HG02938 (cell line): ENCODE data around the gene CADM3.

Experiments used
- ATAC-seq: cut with Tn5 transposase; IDR thresholded peaks from one replicate; pipeline ENCODE4 v1.9.1; 2021; ENCODE audit warnings: mild to moderate bottlenecking, moderate library complexity; ENCODE audit not compliant: unreplicated experiment

Gene CADM3

DNA sequence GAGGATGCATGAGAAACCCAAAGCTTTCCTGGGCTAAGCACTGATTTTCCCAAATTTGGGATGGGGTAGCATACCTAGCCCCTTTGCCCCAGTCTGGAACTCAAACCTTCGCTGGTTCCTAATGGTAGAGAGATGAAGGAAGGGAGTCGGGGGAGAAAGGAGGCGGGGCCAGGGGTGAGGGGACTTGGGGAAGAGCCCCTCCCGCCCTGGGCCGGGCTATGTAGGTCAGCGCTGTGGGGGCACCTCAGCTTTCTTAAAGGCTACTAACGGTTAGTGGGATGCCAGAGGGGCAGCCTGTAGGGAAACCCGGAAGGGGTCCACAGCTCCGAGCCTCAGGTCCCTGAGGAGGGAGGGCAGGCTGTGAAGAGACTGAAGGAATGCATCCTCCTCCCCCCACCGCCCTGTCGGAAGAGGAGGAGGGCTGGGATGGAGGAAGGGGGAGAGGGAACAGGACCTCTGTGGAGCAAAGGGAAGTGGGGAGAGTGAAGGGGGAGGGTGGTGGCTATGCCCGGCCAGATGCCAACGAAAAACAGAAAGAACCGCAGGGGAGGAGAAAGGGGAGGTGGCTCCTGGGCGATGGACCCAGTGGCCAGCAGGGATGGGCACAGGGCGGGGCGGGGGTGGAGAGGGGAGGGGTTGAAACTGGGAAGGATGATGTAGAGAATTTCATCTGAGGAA, 1.3 kb downstream of the CADM3 start:
- no peak for ATAC-seq

DNA sequence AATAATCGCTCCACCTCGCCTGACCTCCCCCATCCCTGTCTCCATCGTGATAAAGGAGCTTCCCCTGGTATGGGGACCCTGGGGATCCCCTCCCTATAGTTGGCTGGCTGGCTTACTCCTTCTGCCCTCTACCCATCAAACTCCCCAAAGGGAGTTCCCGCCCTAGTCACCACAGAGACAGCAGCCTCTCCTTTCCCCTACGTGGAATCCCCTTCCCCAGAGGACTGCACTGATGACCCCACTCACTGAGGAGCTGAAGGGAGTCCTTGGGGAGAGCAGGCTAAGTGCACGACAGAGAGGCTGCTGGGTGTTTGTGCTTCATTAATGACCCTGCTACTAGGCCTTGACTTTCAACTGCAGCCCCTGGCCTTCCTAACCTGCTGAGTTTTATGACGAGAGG, 1.9 kb downstream of the CADM3 start:
- no peak for ATAC-seq

DNA sequence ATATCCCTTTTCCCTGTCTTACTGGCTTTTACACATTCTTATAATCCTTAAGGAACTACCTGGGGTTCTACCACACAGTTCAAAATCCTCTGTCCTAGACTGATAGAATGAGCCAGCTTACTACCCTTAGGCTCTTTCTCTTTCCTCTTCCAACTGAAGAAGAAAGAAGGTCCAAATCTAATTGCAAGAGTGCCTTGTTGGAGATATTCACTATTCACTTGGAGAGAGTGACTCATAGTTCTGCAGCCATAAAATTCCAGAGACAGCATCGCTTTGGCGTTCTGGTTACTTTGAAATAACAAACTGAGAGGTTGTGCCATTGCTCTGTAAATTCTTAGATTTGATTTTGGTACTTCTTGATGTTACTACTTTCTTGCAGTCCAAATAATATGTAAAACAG, 4.2 kb downstream of the CADM3 start:
- ATAC-seq, result no peak

DNA sequence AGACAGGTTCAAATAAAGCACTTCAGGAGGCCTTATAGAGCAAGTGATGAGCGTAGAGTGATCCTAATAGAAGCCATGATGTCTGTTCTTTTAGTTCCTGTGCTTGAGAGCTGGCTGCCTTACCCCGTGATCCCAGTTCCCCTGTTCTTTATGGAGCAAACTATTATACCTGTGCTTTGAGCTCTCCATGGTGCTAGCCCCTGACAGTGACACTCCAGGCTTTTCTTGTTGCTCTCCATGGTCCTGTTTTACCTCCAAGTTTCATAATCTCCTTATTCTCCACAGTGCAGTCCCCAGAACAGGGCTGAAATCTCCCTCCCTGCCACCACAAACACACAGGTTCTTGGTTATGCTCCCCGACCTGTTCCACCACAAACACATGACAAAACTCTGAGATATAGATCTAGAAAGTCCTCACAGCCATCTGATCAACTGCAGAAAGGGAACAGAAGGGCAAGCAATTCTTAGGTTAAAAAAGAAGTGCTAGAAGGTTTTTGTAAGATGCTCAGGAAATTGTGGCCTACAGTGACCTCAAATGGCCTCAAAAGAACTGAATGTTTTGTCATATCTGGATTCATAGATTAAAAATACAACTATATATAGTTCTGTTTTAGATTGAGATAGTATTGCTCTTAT, 6.0 kb downstream of the CADM3 start:
- no peak for ATAC-seq

DNA sequence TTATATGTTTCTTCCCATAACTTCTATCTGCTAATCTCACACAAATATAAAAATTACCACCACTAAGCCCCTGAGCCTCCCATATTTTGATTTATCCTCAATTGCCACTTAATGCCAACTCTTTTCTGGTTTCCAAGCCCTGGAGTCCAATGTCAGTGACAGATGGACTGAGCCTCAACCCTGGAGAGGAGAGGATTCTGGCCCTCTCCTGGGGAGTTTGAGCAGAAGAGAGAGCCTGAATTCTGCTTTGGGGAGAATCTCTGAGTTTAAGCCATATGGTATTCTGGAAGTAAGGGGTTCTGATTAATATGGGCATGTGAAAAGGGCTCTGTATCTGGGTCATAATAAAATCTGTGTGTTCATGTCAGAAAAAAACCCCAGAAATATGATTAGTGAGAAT, 8.5 kb downstream of the CADM3 start:
- ATAC-seq, result no peak

DNA sequence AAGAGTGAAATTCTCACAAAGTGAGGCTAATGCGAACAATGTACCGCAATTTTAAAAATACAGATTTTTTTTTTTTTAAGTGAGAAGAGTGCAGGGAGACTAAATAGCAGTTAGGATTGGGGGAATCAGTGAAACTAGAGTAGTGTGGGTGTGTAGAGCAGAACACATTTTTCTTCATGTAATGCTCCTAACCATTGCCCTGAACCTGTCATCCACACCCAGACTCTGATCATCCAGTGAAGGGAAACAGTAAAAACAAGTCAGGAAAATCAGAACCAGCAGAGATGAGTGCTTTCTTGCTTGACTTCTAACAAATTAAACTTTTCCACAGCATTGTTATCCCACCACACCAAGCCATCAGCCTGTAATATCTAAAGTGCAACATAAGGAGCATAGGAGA, 9.1 kb downstream of the CADM3 start:
- ATAC-seq, result no peak

DNA sequence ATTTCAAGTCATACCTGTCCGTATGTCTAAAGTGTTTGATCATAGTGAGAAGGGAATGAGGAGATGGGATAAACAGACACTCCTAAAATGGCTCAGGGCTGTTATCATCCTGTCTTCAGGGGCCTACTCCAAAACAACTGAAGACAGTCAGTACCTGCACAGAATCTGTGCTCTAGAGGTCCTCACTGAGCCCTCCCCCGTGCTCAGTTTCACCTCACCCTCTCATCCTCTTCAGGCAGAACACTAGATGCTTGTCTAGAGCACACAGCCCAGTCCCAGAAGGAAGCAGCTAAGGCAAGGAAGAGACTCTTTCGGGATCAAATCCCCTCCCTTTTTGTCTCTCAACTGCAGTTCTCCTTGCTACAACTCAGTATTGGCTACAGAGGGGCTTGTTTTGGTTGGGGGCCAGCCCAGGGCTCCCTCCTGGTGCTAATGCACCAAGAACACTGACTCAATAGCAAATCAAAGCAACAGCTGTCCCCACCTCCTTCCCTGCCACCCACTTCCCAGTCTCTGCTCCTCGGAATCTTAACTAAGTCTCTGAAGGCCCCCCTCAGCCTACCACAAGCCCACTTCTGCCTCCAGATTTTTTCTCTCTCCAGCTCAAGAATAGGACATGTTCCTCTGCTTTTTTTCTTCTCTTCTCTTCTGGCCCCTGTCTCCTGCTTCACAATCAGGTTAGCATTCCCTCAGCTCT, 10.1 kb downstream of the CADM3 start:
- ATAC-seq, result no peak

DNA sequence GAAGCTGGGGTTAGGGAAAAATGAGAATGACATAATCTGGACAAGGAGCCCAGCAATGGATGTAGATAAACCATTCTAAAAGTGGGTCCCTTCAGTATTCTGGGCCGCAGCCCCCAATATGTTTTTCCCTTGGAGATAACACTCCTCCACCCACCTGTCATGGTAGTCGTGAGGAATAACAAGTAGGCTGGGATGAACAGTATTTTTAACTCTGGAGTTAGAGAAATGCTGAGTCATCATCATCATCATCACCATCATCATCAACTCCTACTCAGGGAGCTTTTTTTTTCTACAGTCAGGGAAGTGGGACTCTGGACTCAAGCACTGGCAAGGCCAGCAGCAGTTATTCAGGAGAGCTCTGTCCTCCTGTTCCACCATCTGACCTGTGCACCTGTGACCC, 12.8 kb downstream of the CADM3 start:
- ATAC-seq, result no peak

DNA sequence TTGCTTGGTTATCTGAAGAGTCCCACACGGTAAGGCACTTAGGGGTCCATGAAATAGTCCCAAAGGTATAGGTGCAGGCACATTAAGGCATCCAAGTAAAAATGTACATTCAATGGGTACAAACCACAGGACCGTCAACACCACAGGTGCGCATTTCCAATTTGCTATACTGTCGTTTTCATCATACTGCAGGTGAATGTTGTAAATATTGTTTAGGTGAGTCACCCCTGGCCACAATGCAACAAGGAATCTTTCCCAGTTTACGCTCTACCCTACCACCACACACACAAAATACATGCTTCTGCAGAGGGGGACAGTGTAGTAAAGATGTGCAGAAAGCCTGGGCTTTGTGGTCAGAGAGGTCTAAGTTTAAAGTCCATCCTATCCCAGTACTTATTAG, 13.7 kb downstream of the CADM3 start:
- ATAC-seq, result no peak

DNA sequence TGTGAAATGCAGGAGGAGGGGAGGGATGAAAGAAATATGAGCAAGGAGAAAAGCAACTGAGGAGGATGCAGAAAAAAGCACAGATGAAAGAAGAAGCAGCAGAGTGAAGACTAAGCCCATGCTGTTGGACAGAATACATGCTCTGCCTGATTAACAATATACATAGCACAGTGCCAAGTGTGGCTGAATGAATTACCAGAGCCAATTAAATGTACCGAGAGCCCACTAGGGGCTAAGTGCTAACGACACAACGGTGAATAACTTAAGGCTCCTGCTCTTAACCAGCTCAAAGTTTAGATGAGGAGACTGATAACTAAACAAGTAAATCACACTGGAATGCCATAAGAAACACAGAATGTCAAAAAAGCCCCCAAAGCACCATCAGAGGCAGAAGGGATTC, 15.6 kb downstream of the CADM3 start:
- ATAC-seq, result no peak

DNA sequence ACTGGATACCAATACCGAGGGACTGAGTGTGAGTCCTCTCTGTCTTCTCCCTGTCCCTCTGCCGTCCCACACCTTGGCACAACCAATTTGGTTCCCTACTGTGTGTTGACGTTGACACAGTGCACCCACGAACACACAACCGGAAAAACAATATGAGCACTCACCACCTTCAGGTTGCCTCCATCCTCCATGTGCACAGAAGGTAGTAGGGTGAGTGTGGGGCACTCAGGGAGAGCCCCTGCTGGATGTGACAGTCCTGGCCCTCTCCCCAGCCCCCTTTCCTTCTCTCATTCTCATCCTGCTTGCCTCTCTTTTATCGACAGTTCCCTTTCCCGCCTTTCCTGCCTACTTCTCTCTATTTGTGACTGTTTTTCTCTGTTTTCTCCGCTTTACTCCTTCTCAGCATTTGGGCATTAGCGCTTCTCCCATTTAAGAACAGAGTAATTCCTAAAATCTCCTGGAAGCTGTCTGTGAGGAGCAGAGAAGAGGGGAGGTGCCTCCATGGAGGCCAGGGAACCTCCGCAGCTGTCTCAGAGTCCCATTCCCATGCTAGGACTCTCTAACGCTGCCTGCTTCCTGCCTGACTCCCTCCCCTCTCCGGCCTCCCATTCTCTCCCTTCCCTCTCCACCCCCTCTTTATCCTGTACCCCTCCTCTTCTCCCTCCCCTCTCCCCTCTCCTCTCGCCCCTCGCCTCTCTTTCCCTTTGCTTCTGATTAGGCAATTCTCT, 16.4 kb downstream of the CADM3 start:
- ATAC-seq, result no peak

DNA sequence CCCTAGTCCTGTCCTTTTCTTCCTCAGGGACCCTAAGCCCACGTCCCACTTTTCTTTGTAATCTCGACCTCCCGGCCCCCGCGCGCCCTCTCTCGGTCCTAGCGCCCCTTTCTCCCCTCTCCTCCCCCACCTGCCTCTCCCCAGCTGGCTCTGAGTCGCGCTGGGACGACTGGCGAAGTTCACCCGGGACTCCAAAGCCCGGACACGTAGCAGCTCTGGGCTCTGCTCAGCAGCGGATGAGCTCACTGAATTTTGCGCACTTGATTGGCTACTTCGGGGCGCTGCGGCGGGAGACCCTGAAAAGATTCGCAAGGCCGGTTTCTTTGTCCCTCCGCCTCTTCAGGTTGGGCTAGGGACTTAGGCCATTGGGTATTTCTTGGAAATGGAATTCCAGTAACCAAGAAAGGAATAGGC, 17.0 kb downstream of the CADM3 start:
- peak; percentile 86 for ATAC-seq

DNA sequence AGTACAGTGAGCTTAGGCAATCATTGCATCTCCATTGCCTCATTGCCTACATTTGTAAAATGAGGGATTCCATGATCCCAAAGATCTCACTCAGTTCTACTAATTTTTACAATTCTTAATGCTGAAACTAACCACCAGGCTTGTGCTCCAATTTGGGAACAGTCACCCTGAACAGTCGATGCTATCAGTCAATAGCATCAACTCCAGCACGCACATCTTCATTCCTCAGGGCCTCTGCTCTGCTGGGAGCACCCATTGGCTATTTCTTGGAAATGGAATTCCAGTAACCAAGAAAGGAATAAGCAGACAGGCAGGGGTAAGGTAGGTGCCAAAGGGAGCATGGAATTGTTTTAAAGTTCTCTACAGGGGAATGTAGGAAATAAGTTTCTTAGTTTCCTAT, 19.0 kb downstream of the CADM3 start:
- ATAC-seq, result no peak

DNA sequence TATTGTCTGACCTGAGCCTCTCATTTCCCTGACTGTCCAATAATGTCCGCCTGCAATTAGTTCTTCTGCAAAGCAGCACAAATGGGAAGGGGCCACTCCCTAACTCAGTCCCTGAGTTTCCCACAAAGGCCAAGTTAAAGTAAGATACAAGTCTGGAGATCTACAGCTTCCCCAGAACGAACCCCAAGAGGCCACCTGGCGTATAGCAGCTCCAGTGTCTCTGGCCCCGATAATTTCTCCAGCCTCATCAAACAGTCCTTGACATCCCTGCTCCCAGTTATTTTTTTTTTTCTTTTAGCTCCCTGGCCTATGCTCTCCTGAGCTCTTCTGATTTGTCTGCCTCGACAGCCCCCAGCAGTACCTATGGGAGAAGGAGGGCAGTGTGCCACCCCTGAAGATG, 25.1 kb downstream of the CADM3 start:
- no peak for ATAC-seq

DNA sequence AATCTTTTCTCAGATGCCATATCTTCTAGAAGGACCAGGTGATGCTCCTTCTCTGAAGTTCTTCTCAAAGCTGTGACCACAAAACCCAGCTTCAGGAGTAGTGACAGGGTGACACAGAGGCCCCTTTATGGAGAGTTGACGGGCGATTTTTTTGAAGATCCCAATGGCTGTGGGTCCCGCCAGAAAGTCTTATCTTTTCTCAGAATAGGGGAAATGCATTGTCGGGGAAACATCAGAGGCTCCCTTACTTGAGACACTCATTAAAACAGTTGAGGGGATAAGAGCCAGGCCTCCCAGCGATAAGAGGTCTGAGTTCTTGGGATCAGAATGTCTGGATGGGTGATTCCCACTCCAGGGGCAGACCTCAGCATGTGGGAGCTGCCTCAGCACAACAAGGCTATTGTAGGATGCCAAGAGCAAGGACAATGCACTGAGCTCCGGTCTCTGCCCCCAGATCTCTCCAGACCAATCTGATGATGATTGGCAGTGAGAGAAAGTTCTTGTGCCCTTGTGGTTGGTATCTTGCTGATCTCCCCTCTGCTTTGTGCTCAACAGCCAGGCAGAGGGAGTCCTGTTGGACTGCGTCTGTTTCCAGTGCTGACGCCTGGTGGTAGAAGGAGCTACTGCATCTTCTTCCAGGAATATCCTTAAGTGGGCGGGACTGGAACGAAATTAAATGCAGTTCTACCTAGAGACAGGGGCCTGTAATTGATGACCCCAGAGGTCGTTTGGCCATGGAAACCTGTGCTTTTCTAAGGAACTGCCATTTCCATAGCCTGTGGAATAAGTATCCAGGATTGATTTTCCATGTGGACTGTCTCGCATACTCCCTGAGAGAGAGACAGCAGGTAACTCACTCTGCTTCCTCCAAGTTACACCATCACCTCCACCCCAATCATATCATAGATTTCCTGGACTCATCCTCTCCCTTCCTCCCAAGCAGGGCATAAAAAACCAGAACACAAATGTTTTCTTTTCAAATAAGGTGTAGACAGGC, 26.4 kb downstream of the CADM3 start:
- peak; percentile 77 for ATAC-seq

DNA sequence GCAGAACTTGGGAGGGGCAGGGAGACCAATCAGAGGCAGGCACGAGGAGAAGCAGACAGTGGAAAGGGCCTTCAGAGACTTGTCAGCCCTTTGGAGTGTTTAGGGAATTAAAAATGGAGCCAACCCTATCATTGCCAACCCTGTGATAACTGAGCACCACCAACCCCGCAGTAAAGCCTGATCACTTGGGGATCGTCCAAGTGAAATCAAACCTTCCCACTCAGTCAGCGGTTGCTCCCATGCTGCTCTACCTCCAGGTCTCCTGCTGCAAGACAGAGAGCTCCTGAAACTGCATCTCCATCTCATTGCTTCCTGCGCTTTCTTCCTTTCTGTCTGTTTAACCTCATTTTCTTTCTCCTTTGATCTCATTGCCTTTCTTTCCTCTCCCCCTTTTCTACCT, 28.5 kb downstream of the CADM3 start:
- ATAC-seq, result no peak

DNA sequence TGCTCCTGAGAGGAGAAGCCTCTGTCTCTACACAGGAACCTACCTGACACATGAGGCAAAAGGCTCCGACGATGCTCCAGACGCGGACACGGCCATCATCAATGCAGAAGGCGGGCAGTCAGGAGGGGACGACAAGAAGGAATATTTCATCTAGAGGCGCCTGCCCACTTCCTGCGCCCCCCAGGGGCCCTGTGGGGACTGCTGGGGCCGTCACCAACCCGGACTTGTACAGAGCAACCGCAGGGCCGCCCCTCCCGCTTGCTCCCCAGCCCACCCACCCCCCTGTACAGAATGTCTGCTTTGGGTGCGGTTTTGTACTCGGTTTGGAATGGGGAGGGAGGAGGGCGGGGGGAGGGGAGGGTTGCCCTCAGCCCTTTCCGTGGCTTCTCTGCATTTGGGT, 29.4 kb downstream of the CADM3 start:
- ATAC-seq, result no peak

DNA sequence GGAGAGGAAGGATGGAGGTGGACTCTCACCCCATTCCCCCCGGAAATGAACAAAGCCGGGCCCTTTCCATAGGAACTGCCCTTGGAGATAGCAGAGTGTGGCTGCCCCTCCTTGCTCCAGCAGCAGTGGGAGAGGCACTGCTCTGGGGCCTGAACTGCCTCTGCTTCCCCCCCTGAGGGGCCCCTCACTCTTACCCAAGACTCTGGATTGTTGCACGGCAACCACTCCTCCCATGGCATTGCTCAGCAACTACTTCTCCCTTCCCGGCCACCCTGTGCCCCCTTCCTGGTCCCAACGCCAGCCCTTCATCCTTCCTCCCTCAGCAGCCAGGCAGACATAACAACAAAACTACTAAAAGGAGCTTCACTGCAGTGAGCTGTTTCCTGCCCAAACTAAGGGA, 30.2 kb downstream of the CADM3 start:
- ATAC-seq, result no peak

DNA sequence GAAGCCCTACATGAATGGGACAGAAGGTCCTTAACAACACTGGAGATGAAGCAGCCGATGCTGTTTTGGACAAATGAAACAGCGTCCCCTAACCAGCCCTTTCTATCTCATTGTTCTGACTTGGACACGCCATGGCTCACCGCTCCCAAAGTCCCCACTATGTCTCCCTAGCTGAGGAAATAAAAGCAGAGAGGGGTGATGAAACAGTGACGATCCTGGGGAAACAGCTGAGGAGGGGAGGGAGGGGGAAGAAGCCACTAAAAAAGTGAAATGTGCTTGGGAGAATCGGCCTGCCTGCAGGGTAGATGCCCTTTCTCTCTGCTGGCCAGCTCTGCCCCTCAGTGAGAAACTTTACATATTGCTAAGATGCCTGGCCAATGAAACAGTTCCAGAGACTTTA, 32.2 kb downstream of the CADM3 start:
- ATAC-seq, result no peak
